Astrocyte of the spinal cord (primary cell): ENCODE data around the gene TXNRD2.

Source experiments
- DNase-seq: peaks from one replicate; pipeline ENCODE4 v3.0.0; 2011; ENCODE audit warnings: low read depth, low spot score
- H3K4me3 ChIP-seq: 2 replicates; pipeline ENCODE4 v1.5.1; 2011; ENCODE audit warnings: low read depth, mild to moderate bottlenecking, low read length, moderate library complexity
- CTCF ChIP-seq: IDR thresholded peaks from 2 replicates; pipeline ENCODE4 v1.5.1; 2012; ENCODE audit warnings: low read depth, mild to moderate bottlenecking, low read length, inconsistent platforms
- in situ Hi-C: cut with HindIII; loops from 2 replicates; pipeline ENCODE4 v1.10.0; 2017; ENCODE audit warnings: low sequenced_read_pairs

The TXNRD2 gene

DNA sequence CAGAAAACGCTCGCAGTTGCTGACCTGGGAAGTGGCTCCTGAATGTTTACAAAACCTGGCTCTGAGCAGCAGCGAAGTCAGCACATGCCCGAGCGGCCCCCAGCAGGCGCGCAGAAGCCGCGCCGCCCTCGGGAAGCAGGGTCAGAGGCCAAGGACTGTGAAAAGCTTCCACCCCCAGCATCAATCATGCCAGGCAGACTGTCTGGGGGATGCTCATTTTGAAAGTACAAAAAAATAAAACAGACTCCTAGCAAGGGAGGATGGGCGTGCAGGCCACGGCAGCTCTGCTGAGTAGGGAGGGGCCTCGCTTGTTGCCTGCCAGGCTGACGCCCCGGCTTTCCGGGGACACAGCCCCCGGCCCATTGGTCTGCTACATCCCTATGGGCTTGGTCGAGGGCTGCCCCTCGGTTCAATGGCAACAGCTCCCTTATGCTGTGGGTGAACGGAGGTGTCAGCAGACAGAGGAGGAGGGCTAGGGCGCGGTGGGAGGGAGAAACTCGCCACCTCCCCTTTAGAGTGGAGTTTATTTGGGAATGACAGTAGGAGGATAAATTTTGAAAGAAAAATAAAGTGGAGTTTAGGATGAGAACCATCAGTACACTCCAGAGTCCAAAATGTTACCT, 49.2 kb downstream of the TXNRD2 start:
- in situ Hi-C loops = no loop called here
- no peak for TF ChIP-seq CTCF
- H3K4me3 ChIP-seq = no peak overlapping the region
- peak; percentile 46 for DNase-seq

DNA sequence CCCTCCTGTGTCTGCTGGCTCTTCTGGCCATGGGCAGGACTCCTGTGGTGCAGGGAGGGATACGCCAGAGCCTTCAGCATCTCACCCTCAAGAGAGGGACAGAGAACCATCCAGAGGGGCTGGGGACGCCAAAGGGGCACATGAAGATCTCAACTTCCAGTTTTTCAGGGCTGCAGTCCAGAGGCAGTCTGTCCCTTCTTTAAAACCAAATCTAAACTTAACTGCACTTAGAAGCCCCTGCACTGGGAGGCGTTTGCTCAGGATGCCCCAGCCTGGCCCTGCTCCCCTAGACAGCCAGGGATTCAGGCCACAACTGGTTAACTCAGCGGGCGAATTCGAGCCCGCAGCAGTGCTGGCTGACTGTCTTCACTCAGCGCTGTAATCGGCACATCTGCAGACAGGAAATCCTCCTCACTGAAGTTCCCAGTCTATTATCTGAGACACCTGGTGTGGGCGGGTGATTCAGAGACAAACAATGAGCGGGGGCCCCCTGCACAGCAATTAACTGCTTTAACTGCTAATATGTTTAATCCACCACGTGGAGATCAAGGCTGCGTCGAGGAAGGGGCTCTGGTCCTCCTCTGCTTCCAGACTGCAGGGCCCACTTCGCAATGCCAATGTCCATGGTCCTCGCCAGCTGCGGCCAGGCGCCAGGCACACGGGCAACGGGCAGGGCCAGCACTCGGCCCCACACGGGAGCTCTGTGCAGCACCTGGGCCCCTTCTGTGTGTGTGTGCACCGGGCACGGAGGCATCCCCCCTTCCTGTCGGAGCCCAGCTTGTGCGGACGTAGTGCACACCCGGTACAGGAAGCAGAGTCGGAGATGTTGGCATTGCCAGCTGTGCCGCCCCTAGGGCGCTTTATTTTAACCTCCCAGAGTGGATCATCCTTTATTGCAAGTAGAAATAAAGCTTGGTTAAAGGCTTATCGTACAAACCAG, 50.0 kb downstream of the TXNRD2 start:
- TF ChIP-seq CTCF = no peak
- in situ Hi-C loops = no loop called here
- no peak overlapping the region for H3K4me3 ChIP-seq
- peak; percentile 84 for DNase-seq

DNA sequence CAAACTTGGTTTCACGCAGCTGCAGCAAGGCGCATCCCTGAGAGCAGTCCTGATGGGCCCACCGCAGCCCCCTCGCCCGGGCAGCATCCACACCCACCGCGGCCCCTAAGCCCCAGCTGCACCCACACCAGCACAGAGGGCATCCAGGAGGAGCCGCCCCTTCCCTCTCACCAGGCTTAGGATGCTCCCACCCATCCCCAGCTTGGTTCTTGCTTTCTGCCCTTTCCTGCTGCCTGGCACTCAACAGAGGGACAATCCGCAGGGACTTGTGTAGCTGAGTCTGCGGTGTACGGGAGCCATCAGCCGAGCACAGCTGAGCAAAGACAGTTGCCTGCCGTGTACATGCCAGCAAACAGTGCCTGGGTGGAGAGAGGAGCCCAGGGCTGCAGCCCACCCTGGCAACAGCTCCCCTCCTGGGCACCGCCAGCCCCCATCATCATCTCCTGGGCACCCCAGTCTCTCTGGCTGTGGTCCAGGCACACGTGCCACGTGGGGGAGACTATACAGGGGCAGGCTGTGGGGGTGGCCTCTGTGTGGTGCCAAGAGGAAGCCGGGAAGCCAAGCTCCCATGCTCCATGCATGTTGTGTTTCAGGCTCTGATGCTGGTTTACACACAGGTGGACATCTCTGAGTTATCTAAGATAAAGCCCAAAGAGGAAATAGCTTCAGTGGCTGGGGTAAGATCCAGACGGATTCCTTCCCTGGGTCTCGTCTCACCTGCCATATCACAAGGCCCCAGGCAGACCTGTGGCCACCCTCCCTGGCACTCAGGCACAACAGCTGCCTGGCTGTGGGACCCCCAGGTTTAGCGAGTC, 50.9 kb downstream of the TXNRD2 start:
- DNase-seq = no peak
- H3K4me3 ChIP-seq = no peak overlapping the region
- no peak for TF ChIP-seq CTCF
- in situ Hi-C loops = no loop called here

DNA sequence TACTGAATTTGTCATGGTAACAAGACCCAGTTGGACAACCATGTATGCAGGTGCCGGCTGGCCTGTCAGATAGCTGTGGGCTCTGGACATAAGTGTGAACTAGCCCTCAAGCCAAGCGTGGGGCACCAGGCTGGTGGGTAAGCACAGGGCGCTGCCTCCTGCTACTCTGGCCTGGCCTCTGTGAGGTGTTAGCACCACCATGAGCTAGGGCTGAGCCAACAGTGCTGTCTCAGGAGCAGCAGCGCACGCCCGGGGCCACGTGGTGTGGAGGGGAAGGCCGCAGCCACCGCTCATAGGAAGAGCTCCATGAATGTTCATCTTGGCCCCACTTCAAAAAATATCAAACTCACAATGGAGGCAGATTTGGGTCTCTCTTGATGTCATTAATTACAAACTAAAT, 51.7 kb downstream of the TXNRD2 start:
- no peak for TF ChIP-seq CTCF
- DNase-seq = no peak
- no peak overlapping the region for H3K4me3 ChIP-seq
- in situ Hi-C loops = no loop called here

GRCh38 chr22:19888131-19888746, 53.4 kb downstream of the TXNRD2 start:
- no peak overlapping the region for H3K4me3 ChIP-seq
- no peak for DNase-seq
- TF ChIP-seq CTCF = no peak
- in situ Hi-C loops = no loop called here
